ENCODE results near the gene ARHGEF7. TPM values are rescaled to one million over a fixed set of nuclear protein-coding genes. Genes with fewer than 3 reads are reported as not detected.

The ARHGEF7 gene
- total RNA-seq, 1 donor from 2014 or later: 227 TPM

DNA sequence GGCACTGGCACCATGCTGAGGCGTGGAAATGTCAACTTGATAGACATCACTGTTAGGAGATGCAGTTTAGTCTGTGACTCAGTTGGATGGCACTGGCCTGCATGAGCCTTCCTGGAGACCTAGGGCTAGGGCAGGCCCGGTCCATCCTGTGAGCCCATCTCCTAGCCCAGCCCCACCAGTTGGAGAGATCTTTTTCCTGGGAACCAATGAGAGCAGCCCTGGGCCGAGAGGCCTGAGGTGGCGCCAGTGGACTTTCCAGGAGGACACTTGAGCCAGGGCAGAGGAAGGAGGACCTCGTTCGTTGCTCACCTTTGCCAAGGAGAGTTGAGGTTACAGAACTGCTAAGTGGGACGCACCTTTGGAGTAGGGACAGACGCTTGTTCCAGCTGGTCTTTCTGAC is 104.8 kb downstream of the ARHGEF7 start:
- H3K4me3 Mint-ChIP-seq (ENCODE audit: unreplicated experiment): no peak overlapping the region
- H3K36me3 Mint-ChIP-seq (ENCODE audit: unreplicated experiment): peaks cover 4% of the 10 kb centered on the region
- no peak for DNase-seq
- peaks cover 7% of the 10 kb centered on the region for H3K9me3 Mint-ChIP-seq (ENCODE audit: unreplicated experiment)
- H3K4me1 Mint-ChIP-seq (ENCODE audit: low read depth, unreplicated experiment): peaks cover 45% of the 10 kb centered on the region
- no peak overlapping the region for H3K27ac Mint-ChIP-seq (ENCODE audit: unreplicated experiment)
- TF ChIP-seq, protein P1, sequence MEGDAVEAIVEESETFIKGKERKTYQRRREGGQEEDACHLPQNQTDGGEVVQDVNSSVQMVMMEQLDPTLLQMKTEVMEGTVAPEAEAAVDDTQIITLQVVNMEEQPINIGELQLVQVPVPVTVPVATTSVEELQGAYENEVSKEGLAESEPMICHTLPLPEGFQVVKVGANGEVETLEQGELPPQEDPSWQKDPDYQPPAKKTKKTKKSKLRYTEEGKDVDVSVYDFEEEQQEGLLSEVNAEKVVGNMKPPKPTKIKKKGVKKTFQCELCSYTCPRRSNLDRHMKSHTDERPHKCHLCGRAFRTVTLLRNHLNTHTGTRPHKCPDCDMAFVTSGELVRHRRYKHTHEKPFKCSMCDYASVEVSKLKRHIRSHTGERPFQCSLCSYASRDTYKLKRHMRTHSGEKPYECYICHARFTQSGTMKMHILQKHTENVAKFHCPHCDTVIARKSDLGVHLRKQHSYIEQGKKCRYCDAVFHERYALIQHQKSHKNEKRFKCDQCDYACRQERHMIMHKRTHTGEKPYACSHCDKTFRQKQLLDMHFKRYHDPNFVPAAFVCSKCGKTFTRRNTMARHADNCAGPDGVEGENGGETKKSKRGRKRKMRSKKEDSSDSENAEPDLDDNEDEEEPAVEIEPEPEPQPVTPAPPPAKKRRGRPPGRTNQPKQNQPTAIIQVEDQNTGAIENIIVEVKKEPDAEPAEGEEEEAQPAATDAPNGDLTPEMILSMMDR (IDR thresholded peaks at IDR 0.05; ENCODE audit: partially characterized antibody, unreplicated experiment): no peak
- peaks cover 8% of the 10 kb centered on the region for H3K27me3 Mint-ChIP-seq (ENCODE audit: unreplicated experiment)

DNA sequence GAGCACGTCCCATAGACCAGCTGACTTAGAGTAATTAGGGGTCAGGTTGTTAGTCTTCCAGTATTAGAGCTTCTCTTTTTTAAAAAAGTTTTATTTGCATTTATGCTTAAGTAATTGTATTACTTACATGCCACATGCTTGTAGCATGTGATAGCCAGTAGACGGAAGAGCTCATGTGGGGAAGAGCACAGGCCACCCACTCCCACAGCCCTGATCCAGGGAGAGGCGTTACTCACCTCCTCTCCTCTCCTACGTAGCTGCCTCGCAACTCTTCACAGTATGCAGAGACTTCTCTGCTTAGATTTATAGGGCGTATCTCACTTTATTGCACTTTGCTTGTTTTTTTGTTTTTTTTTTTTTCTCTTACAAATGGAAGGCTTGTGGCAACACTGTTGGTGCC is 110.1 kb downstream of the ARHGEF7 start:
- Mint-ChIP-seq H3K4me1 (ENCODE audit: low read depth, unreplicated experiment) (peaks cover 38% of the 10 kb centered on the region), H3K36me3 (ENCODE audit: unreplicated experiment) (peaks cover 4% of the 10 kb centered on the region), H3K4me3 (ENCODE audit: unreplicated experiment) (no peak overlapping the region), H3K27me3 (ENCODE audit: unreplicated experiment) (peaks cover 4% of the 10 kb centered on the region), H3K27ac (ENCODE audit: unreplicated experiment) (peak overlapping the region; percentile 30), H3K9me3 (ENCODE audit: unreplicated experiment) (peaks cover 10% of the 10 kb centered on the region)
- DNase-seq: no peak
- TF ChIP-seq, protein P1 (IDR thresholded peaks at IDR 0.05; ENCODE audit: partially characterized antibody, unreplicated experiment): no peak

DNA sequence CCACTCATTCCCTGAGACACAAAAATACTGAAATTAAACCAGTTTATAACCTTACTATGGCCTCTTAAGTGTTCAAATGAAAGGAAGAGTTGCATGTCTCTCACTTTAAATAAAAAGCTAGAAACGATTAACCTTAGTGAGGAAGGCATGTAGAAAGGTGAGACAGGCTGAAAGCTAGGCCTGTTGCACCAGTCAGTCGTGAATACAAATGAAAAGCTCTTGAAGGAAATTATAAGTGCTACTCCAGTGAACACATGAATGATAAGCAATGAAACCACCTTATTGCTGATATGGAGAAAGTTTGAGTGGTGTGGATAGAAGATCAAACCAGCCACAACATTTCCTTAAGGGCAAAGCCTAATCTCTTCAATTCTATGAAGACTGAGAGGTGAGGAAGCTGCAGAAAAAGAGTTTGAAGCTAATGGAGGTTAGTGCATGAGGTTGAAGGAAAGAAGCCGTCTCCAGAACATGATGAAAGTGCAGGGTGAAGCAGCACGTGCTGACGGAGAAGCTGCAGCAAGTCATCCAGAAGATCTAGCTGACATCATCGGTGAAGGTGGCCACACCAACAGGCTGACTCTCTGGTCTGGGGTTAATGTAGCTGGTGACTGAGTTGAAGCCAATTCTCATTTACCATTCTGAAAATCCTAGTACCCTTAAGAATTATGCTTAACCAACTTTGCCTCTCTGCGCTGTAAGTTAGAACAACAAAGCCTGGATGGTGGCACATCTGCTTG is 110.9 kb downstream of the ARHGEF7 start:
- H3K27me3 Mint-ChIP-seq (ENCODE audit: unreplicated experiment): peaks cover 2% of the 10 kb centered on the region
- peaks cover 36% of the 10 kb centered on the region for H3K4me1 Mint-ChIP-seq (ENCODE audit: low read depth, unreplicated experiment)
- H3K9me3 Mint-ChIP-seq (ENCODE audit: unreplicated experiment): peaks cover 10% of the 10 kb centered on the region
- peaks cover 4% of the 10 kb centered on the region for H3K36me3 Mint-ChIP-seq (ENCODE audit: unreplicated experiment)
- DNase-seq: no peak
- TF ChIP-seq, protein P1 (IDR thresholded peaks at IDR 0.05; ENCODE audit: partially characterized antibody, unreplicated experiment): no peak
- H3K4me3 Mint-ChIP-seq (ENCODE audit: unreplicated experiment): no peak overlapping the region
- H3K27ac Mint-ChIP-seq (ENCODE audit: unreplicated experiment): no peak overlapping the region

DNA sequence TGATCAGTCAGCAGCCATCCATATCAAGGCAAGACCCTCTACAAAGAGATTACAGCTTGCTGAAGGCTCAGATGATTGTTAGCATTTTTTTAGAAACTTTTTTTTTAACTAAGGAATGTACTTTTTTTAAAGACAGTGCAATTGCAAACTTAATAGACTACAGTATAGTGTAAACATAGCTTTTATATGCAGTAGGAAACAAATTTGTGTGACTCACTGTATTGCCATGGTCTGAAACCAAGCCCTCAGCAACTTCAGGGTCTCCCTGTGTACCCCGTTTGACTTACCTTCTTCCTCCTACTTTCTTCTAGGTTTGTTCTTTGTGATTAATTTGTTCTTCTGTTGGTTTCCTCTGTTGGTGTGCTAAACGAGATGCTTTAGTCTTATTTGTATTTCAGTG is 112.3 kb downstream of the ARHGEF7 start:
- TF ChIP-seq, protein P1 (IDR thresholded peaks at IDR 0.05; ENCODE audit: partially characterized antibody, unreplicated experiment): no peak
- peaks cover 47% of the 10 kb centered on the region for H3K4me1 Mint-ChIP-seq (ENCODE audit: low read depth, unreplicated experiment)
- H3K9me3 Mint-ChIP-seq (ENCODE audit: unreplicated experiment): peaks cover 12% of the 10 kb centered on the region
- no peak for DNase-seq
- no peak overlapping the region for H3K27ac Mint-ChIP-seq (ENCODE audit: unreplicated experiment)
- peaks cover 6% of the 10 kb centered on the region for H3K36me3 Mint-ChIP-seq (ENCODE audit: unreplicated experiment)
- no peak overlapping the region for H3K4me3 Mint-ChIP-seq (ENCODE audit: unreplicated experiment)
- H3K27me3 Mint-ChIP-seq (ENCODE audit: unreplicated experiment): peaks cover 4% of the 10 kb centered on the region
